ENCODE data around the gene TMPRSS2.

GRCh38 chr21:41497008-41497407, 10.9 kb downstream of the TMPRSS2 start:
- no peak for TF ChIP-seq CTCF (IDR thresholded peaks at IDR 0.05; ENCODE audit: borderline replicate concordance, extremely low read depth, low read length, poor library complexity, severe bottlenecking)
- no peak for TF ChIP-seq EZH2 (IDR thresholded peaks at IDR 0.05; ENCODE audit: borderline replicate concordance, low read depth, low read length, severe bottlenecking)

All from DND-41 (cell line).